SK-N-SH (cell line): Measurements from ENCODE around the gene IRAK3.

Experiments used
- GABPA ChIP-seq: IDR thresholded peaks from 2 replicates; pipeline ENCODE4 v1.4.0; 2012; ENCODE audit warnings: low read depth, mild to moderate bottlenecking
- POLR2AphosphoS5 ChIP-seq: IDR thresholded peaks from 2 replicates; pipeline ENCODE4 v1.6.1; 2012; ENCODE audit warnings: low read depth, low read length
- RAD21 ChIP-seq: IDR thresholded peaks from 2 replicates; pipeline ENCODE4 v1.6.1; 2012; ENCODE audit warnings: mild to moderate bottlenecking, low read length
- RCOR1 ChIP-seq: fragments of 150-350 bp; IDR thresholded peaks from 2 replicates; pipeline ENCODE4 v1.6.1; 2017; ENCODE audit warnings: antibody characterized with exemption, low read length
- TF ChIP-seq, protein P1 (sequence below): fragments of 200-600 bp; sonication (generic); IDR thresholded peaks from 2 replicates; pipeline ENCODE4 v1.6.1; 2017; ENCODE audit warnings: antibody characterized with exemption, mild to moderate bottlenecking, moderate library complexity

DNA sequence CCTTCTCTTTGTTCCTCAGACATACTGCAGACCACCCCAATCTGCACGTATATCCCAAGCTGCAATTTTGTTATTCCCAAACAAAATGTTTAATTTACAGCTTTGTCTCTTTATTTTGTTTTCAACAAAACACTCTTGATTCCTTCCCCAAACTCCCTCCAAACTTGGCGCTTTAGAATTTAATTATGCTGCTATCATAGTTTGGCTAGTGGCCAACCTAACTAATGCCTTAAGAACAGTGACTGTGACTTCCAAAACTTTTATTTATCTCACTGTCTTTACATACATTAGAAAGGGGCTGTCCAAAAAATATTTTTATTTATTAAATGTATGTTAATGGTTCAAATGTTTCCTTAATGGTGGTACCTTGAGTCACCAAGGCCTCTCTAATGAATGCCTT, 26.3 kb upstream of the IRAK3 start:
- TF ChIP-seq, protein P1, sequence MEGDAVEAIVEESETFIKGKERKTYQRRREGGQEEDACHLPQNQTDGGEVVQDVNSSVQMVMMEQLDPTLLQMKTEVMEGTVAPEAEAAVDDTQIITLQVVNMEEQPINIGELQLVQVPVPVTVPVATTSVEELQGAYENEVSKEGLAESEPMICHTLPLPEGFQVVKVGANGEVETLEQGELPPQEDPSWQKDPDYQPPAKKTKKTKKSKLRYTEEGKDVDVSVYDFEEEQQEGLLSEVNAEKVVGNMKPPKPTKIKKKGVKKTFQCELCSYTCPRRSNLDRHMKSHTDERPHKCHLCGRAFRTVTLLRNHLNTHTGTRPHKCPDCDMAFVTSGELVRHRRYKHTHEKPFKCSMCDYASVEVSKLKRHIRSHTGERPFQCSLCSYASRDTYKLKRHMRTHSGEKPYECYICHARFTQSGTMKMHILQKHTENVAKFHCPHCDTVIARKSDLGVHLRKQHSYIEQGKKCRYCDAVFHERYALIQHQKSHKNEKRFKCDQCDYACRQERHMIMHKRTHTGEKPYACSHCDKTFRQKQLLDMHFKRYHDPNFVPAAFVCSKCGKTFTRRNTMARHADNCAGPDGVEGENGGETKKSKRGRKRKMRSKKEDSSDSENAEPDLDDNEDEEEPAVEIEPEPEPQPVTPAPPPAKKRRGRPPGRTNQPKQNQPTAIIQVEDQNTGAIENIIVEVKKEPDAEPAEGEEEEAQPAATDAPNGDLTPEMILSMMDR = no peak
- TF ChIP-seq RAD21 (no peak), RCOR1 (no peak), POLR2AphosphoS5 (no peak), GABPA (no peak)
